HG02763 (cell line): ENCODE measurements around the gene RNF148.

ENCODE experiments used
- ATAC-seq: cut with Tn5 transposase; IDR thresholded peaks from one replicate; pipeline ENCODE4 v1.9.1; 2021; ENCODE audit warnings: mild to moderate bottlenecking, moderate library complexity; ENCODE audit not compliant: unreplicated experiment

Gene RNF148

GRCh38 chr7:122702872-122703510 is at the start of gene RNF148:
TSS of gene RNF148 (minus strand) at chr7:122702922. CDS start at chr7:122702750, 172 bp downstream.
- no peak for ATAC-seq

- ATAC-seq: no peak
Measured at GRCh38 chr7:122750389-122750788, 47.7 kb upstream of the RNF148 start.

- no peak for ATAC-seq
Measured at GRCh38 chr7:122748195-122748594, 45.5 kb upstream of the RNF148 start.

GRCh38 chr7:122746948-122747347 is 44.2 kb upstream of the RNF148 start:
- ATAC-seq: no peak

GRCh38 chr7:122743211-122743610 is 40.5 kb upstream of the RNF148 start:
- no peak for ATAC-seq

GRCh38 chr7:122738947-122739346 is 36.2 kb upstream of the RNF148 start:
- ATAC-seq: no peak

- ATAC-seq: no peak
Measured at GRCh38 chr7:122736183-122736582, 33.5 kb upstream of the RNF148 start.

GRCh38 chr7:122727759-122728158 is 25.0 kb upstream of the RNF148 start:
- no peak for ATAC-seq

- no peak for ATAC-seq
Measured at GRCh38 chr7:122727354-122727753, 24.6 kb upstream of the RNF148 start.

GRCh38 chr7:122726881-122727280 is 24.2 kb upstream of the RNF148 start:
- no peak for ATAC-seq

- no peak for ATAC-seq
Measured at GRCh38 chr7:122724366-122724765, 21.6 kb upstream of the RNF148 start.

GRCh38 chr7:122719010-122719578 is 16.4 kb upstream of the RNF148 start:
- ATAC-seq: no peak

- ATAC-seq: no peak
Measured at GRCh38 chr7:122717356-122718089, 14.8 kb upstream of the RNF148 start.

GRCh38 chr7:122715183-122715582 is 12.5 kb upstream of the RNF148 start:
- ATAC-seq: no peak

GRCh38 chr7:122710916-122711315 is 8.2 kb upstream of the RNF148 start:
- no peak for ATAC-seq

GRCh38 chr7:122709930-122710646 is 7.4 kb upstream of the RNF148 start:
- no peak for ATAC-seq

- ATAC-seq: no peak
Measured at GRCh38 chr7:122706836-122707235, 4.1 kb upstream of the RNF148 start.

- no peak for ATAC-seq
Measured at GRCh38 chr7:122699017-122699416, 3.7 kb downstream of the RNF148 start, which contains the start of gene RNF133. TSS of gene RNF133 (minus strand) at chr7:122699117. CDS start at chr7:122698918, 199 bp downstream.

GRCh38 chr7:122695816-122696215 is 6.9 kb downstream of the RNF148 start:
- no peak for ATAC-seq

GRCh38 chr7:122694697-122695096 is 8.0 kb downstream of the RNF148 start:
- ATAC-seq: no peak

GRCh38 chr7:122692769-122693309 is 9.9 kb downstream of the RNF148 start:
- ATAC-seq: no peak
